ENCODE measurements around the gene DBH. TPM values are rescaled to one million over a fixed set of nuclear protein-coding genes. Genes with fewer than 3 reads are reported as not detected.

The DBH gene
- total RNA-seq, 1 donor from 2014 or later, result not detected

DNA sequence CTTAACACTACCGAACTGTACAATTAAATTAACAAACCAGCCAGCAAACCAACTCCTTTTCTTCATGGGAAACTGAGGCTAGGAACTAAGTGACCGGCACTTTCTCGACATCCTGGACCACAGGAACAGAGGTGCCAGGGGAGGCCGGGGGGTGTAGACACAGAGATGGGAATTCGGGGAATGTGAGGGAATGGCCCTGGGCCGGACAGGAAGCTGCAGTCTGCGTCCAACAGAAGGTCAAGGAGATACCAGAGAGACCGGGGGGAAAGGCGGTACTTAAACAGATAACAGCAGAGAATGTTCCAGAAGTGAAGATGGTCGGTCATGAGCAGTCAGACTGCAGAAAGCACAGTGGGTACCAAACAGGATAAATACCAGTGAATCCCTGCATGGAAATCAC is 40.3 kb downstream of the DBH start:
- no peak for DNase-seq
- Histone ChIP-seq H3K27me3 (no peaks in the 10 kb centered on the region), H3K4me3 (no peak overlapping the region), H3K27ac (no peak overlapping the region), H3K4me1 (peaks cover 10% of the 10 kb centered on the region), H3K36me3 (no peaks in the 10 kb centered on the region), H3K9me3 (no peaks in the 10 kb centered on the region)
- intact Hi-C loops (cut with DNase I), result no loop called here
- TF ChIP-seq CTCF (IDR thresholded peaks at IDR 0.05), result no peak
- ATAC-seq, result no peak

GRCh38 chr9:133677126-133678010 is 41.2 kb downstream of the DBH start:
- Histone ChIP-seq H3K27ac (peak overlapping the region; percentile 55), H3K4me3 (no peak overlapping the region), H3K9me3 (no peaks in the 10 kb centered on the region), H3K4me1 (peaks cover 10% of the 10 kb centered on the region), H3K27me3 (no peaks in the 10 kb centered on the region), H3K36me3 (no peaks in the 10 kb centered on the region)
- TF ChIP-seq CTCF (IDR thresholded peaks at IDR 0.05), result no peak
- ATAC-seq, result no peak
- no peak for DNase-seq
- intact Hi-C loops (cut with DNase I), result no loop called here

DNA sequence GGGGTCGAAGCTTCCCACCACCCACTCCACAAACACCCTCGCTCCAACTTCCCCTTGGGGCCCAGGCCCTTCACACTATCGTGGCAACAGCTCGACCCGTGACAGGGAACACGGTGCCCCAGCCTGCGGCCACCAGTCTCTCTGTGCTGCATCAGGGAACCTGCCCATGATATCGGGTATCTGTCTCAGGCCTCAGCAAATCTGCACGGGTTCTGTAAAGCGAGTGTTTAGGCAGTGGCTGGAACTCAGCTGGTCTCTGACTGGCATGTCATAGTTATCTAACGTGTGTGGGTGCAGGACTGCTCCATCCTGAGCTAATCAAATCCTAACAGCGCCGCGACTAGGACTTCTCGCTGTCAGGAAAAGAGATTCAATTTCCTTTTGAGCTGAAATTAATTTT is 42.9 kb downstream of the DBH start:
- Histone ChIP-seq H3K4me1 (peaks cover 24% of the 10 kb centered on the region), H3K9me3 (no peaks in the 10 kb centered on the region), H3K27ac (no peak overlapping the region), H3K27me3 (no peaks in the 10 kb centered on the region), H3K4me3 (no peak overlapping the region), H3K36me3 (no peaks in the 10 kb centered on the region)
- TF ChIP-seq CTCF (IDR thresholded peaks at IDR 0.05), result no peak
- no peak for DNase-seq
- intact Hi-C loops (cut with DNase I), result no loop called here
- ATAC-seq, result no peak

DNA sequence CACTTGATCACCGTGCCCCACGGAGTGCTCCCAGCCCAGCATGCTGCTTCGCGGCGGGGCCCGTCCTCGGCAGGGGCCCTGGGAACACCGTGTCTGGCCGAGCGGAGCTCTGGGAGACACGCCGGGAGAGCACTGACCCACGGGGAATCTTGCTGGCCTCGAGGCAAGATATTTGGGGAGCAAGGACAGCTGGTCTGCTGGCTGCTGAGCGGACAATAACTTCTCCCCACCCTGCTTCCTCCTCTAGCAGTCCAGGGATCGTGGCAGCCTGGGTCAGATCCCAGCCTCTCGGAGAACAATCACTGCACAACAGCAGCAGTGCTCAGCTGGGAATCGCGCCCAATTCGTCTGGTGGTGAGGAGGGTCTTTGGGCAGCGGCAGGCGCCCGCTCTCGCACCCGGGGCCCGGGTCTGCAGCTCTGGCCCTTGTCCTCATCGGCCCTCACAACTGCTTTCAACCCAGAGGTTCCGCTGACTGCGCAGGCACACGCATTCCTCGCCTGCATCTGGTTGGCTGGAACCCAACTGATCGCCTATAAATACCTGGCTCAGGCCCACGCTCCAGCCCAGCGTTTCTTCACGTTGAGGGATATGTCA is 43.4 kb downstream of the DBH start:
- Histone ChIP-seq H3K36me3 (no peaks in the 10 kb centered on the region), H3K27ac (no peak overlapping the region), H3K9me3 (no peaks in the 10 kb centered on the region), H3K4me3 (no peak overlapping the region), H3K27me3 (no peaks in the 10 kb centered on the region), H3K4me1 (peaks cover 29% of the 10 kb centered on the region)
- no peak for ATAC-seq
- DNase-seq, result no peak
- intact Hi-C loops (cut with DNase I), result no loop called here
- TF ChIP-seq CTCF (IDR thresholded peaks at IDR 0.05), result no peak

DNA sequence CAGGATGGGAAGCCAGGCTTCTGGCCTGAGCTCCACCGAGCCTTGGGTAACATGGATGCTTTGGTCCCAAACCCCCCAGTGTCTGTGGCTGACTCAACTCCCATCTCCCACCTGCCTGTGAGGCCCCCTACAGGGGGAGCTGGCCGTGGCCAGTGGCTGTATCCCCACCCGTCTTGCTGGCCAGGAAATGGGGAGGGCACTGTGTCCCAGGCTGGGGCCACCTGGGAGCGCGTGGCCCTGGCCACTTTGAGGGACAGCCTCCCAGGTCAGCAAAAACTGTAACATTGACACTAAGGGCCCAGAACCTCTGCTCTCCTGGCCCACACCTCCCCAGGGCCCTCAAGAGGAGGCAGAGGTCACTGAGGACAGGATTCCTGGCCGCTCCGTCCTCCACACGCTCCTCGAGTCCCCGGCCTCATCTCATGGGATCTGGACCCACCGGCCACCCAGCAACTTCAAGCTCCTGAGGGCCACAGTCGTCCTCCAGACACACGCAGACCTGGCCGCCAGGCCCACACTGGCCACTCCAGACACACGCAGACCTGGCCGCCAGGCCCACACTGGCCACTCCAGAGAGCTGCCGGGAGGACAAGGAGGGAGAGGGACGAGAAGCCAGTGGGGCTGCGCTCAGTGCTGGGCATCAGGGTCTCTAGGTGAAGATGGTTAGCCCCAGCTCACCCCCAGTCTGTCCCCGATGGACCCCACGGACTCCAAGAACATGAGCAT is 44.2 kb downstream of the DBH start:
- H3K4me1 ChIP-seq, result peaks cover 31% of the 10 kb centered on the region
- DNase-seq (no peak), ATAC-seq (no peak)
- no peak for TF ChIP-seq CTCF (IDR thresholded peaks at IDR 0.05)
- H3K27ac ChIP-seq, result no peak overlapping the region
- H3K4me3 ChIP-seq, result no peak overlapping the region
- H3K9me3 ChIP-seq, result no peaks in the 10 kb centered on the region
- H3K36me3 ChIP-seq, result no peaks in the 10 kb centered on the region
- no peaks in the 10 kb centered on the region for H3K27me3 ChIP-seq
- intact Hi-C loops (cut with DNase I), result no loop called here
